CD1c-positive myeloid dendritic cell (primary cell): Measurements from ENCODE around the gene DPPA2.
A peak's percentile ranks its signal among the peaks of the same experiment; 100 is the strongest.
"Not testable (repeated sequence)": the region's sequence is repeated elsewhere in the genome, so short reads cannot be mapped to it uniquely, and the experiment has no call there.

ENCODE experiments used
- DNase-seq: peaks from one replicate; pipeline ENCODE4 v3.0.0-alpha.2; 2016; ENCODE audit errors: extremely low spot score

The DPPA2 gene

GRCh38 chr3:109316162-109316730, at the start of gene DPPA2:
Gene DPPA2, minus strand, starts transcription at chr3:109316517. Its CDS starts 1,975 bp downstream, at chr3:109314542.
- DNase-seq: no peak

- no peak for DNase-seq
Observed at GRCh38 chr3:109364088-109364487, 47.8 kb upstream of the DPPA2 start.

- DNase-seq: no peak
Observed at GRCh38 chr3:109363634-109364033, 47.3 kb upstream of the DPPA2 start.

DNA sequence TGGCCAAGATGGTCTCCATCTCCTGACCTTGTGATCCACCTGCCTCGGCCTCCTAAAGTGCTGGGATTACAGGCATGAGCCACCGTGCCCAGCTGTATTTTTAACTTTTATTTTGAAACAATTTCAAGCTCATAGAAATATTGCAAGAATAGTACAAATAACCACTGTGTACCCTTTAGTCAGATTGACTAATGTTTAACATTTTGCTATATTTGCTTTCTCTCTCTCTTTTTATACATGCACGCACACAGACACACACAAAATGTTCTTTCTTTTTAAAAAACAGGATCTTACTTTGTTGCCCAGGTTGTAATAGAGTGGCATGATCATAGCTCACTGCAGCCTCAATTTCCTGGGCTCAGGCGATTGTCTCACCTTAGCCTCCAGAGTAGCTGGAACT, 46.5 kb upstream of the DPPA2 start:
- no peak for DNase-seq

- not testable (repeated sequence) for DNase-seq
Observed at GRCh38 chr3:109358809-109359208, 42.5 kb upstream of the DPPA2 start.

GRCh38 chr3:109356442-109357155, 40.3 kb upstream of the DPPA2 start:
- DNase-seq: no peak

DNA sequence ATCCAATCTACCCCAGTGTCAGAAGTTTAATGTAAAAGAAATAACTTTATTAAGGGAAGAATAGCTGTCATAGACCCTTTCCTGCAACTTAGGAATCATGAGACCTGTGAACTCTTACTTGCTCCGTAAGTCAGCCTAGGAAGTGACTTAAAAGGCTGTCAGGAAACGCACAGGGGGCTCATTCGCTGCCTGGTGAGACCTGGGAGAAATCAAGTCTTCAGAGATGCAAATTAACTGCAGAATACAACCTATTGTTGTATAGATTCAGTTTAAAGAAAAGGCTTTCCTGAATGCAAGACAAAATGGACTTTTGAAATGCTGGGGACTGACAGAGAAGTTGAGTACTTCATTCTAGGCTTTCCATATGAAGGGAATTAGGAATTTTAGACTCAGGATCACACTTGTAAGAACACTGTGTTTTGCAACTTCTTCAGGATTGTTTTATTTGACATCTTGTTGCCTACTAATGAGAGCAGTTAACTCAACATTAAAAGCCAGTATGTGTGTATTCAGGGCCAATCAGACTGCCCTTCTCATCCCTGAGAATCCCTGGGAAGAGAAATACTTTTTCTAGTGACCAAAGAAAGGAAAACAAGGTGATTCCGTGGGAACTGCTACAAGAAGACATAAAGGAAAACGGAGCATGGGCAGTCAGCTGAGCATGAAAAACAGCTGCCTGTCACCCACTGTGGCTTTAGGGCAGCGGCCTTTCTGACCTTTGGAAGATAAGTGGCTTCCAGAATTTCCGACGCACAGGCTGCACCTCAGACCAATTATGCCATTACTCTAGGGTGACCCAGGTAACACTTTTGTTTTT, 39.5 kb upstream of the DPPA2 start:
- no peak for DNase-seq

GRCh38 chr3:109353057-109353456, 36.7 kb upstream of the DPPA2 start:
- no peak for DNase-seq

GRCh38 chr3:109351231-109351630, 34.9 kb upstream of the DPPA2 start:
- DNase-seq: no peak

- no peak for DNase-seq
Observed at GRCh38 chr3:109346770-109347295, 30.5 kb upstream of the DPPA2 start.

GRCh38 chr3:109346099-109346498, 29.8 kb upstream of the DPPA2 start:
- DNase-seq: no peak

DNA sequence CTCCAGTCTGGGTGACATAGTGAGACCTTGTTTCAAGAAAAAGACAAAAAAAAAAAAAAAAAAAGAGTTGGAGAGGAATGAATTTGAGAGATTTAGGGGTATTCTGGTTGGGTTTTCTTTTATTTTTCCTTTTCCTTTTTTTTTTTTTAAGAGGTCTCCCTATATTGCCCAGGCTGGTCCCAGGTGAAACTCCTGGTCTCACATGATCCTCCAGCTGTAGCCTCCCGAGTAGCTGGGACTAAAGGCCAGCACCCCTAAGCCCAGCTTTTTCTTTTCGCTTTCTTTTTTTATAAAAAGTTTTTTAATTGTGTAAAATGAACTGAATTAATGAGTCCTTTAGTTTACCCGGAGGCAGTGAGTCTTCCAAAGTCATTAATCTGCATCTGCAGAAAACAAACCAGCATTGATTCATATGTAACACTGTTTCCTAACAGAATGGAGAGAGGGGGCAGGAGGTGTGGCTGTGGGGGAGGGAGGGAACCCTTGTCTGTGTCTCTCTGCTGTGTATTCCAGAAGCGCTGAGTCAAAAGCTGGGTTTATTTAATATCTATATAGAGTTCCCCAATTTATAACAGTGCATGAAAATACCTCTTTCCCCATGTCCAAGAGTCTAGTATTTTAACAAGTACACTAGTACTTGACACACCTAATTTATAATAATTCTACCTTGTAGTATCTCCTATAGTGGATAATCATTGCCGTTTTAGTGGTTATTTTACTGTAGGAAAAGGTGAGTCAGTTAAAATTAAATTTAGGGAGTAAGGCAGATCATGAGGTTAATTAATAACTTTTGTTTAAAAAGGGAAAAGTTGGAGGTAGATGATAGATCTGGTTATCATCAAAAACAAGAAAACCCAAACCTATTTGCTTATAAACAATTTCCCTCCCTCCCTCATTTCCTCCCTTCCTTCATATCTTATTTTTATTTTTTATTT, 23.7 kb upstream of the DPPA2 start:
- DNase-seq: no peak

- DNase-seq: no peak
Observed at GRCh38 chr3:109339197-109339596, 22.9 kb upstream of the DPPA2 start.

GRCh38 chr3:109338322-109338721, 22.0 kb upstream of the DPPA2 start:
- no peak for DNase-seq

GRCh38 chr3:109337393-109337792, 21.1 kb upstream of the DPPA2 start, which contains the start of gene DPPA4:
Gene DPPA4, minus strand, starts transcription at chr3:109337546. Its CDS starts 29 bp downstream, at chr3:109337517.
- DNase-seq: no peak

GRCh38 chr3:109336291-109336861, 20.1 kb upstream of the DPPA2 start:
- peak; percentile 16 for DNase-seq

DNA sequence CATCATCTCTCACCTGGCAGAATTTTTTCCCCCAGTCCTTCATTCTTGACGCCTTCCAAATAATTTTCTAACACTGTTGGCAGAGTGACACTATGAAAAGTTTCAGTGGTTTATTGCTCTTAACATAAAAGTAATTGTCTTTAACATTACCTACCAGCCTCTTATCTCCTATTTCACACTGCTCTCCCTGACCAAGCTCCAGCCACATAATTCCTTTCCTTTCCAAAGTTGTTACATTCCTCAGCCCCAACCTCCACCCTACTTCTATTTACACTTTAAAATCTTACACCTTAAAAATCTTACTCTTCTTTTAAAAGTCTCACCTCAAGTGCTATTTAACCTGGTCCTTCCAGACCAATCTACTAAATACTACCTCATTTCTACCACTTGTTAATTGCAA, 18.3 kb upstream of the DPPA2 start:
- no peak for DNase-seq

GRCh38 chr3:109331692-109332091, 15.4 kb upstream of the DPPA2 start:
- DNase-seq: no peak

- no peak for DNase-seq
Observed at GRCh38 chr3:109330405-109330804, 14.1 kb upstream of the DPPA2 start.

DNA sequence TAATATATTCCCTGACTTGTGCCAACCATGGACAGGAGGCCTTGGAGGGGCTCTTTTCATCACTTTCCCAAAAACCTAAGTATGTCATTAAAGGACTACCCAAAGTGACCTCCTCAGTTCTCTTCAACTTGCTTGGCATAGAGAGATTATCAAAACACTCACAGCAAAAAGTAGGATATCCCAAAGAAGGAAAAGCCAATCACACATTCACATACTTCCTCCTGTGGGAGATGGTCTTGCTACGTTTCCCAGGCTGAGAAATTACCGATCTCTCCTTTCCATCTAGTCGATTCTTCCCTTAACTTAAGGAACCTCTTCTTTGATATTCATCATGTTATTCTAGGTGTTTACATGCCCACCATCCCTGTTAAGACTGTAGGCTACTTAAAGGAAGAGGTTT, 11.9 kb upstream of the DPPA2 start:
- no peak for DNase-seq

GRCh38 chr3:109325657-109326056, 9.3 kb upstream of the DPPA2 start:
- DNase-seq: no peak
